ENCODE data around the gene CYTH1.
A peak's percentile ranks its signal among the peaks of the same experiment; 100 is the strongest.

CYTH1 gene

GRCh38 chr17:78718575-78719208, 63.4 kb downstream of the CYTH1 start:
- no peak for TF ChIP-seq CTCF (IDR thresholded peaks at IDR 0.05; ENCODE audit: low read depth, low read length)
- Histone ChIP-seq H3K9me3 (ENCODE audit: severe bottlenecking) (no peaks in the 10 kb centered on the region), H3K27ac (no peak overlapping the region), H3K4me3 (ENCODE audit: low read depth, low read length) (no peak overlapping the region), H3K27me3 (ENCODE audit: insufficient read depth, low read depth, severe bottlenecking) (no peaks in the 10 kb centered on the region), H3K36me3 (no peaks in the 10 kb centered on the region; the same call in 1 of the 2 replicates)
- no peak for DNase-seq

GRCh38 chr17:78717431-78717980, 64.6 kb downstream of the CYTH1 start:
- no peak for TF ChIP-seq CTCF (IDR thresholded peaks at IDR 0.05; ENCODE audit: low read depth, low read length)
- Histone ChIP-seq H3K27ac (peak overlapping the region; percentile 68), H3K27me3 (ENCODE audit: insufficient read depth, low read depth, severe bottlenecking) (no peaks in the 10 kb centered on the region), H3K9me3 (ENCODE audit: severe bottlenecking) (no peaks in the 10 kb centered on the region), H3K36me3 (no peaks in the 10 kb centered on the region; the same call in 1 of the 2 replicates), H3K4me3 (ENCODE audit: low read depth, low read length) (peak overlapping the region; percentile 31)
- peak; percentile 49 for DNase-seq

- Histone ChIP-seq H3K27ac (peak overlapping the region; percentile 68), H3K4me3 (ENCODE audit: low read depth, low read length) (peak overlapping the region; percentile 31)
- DNase-seq: peak; percentile 74
Measured at GRCh38 chr17:78716814-78717393, 65.2 kb downstream of the CYTH1 start.

GRCh38 chr17:78716292-78716691, 65.8 kb downstream of the CYTH1 start:
- peak overlapping the region; percentile 31 for H3K4me3 ChIP-seq (ENCODE audit: low read depth, low read length)
- H3K27me3 ChIP-seq (ENCODE audit: insufficient read depth, low read depth, severe bottlenecking): no peaks in the 10 kb centered on the region
- peak overlapping the region; percentile 68; the same call in 1 of the 2 replicates for H3K27ac ChIP-seq
- no peaks in the 10 kb centered on the region; the same call in 1 of the 2 replicates for H3K36me3 ChIP-seq
- no peak for TF ChIP-seq CTCF (IDR thresholded peaks at IDR 0.05; ENCODE audit: low read depth, low read length)
- H3K9me3 ChIP-seq (ENCODE audit: severe bottlenecking): no peaks in the 10 kb centered on the region
- no peak for DNase-seq

More at GRCh38 chr17:78716814-78717393, 65.2 kb downstream of the CYTH1 start:
- Histone ChIP-seq H3K27me3 (ENCODE audit: insufficient read depth, low read depth, severe bottlenecking) (no peaks in the 10 kb centered on the region), H3K9me3 (ENCODE audit: severe bottlenecking) (no peaks in the 10 kb centered on the region), H3K36me3 (no peaks in the 10 kb centered on the region; the same call in 1 of the 2 replicates)
- TF ChIP-seq CTCF (IDR thresholded peaks at IDR 0.05; ENCODE audit: low read depth, low read length): no peak

- no peak for TF ChIP-seq CTCF (IDR thresholded peaks at IDR 0.05; ENCODE audit: low read depth, low read length)
- no peaks in the 10 kb centered on the region for H3K9me3 ChIP-seq (ENCODE audit: severe bottlenecking)
- H3K4me3 ChIP-seq (ENCODE audit: low read depth, low read length): no peak overlapping the region
- no peak overlapping the region for H3K27ac ChIP-seq
- no peak for DNase-seq
- no peaks in the 10 kb centered on the region for H3K27me3 ChIP-seq (ENCODE audit: insufficient read depth, low read depth, severe bottlenecking)
- H3K36me3 ChIP-seq: no peaks in the 10 kb centered on the region; the same call in 1 of the 2 replicates
Measured at GRCh38 chr17:78715876-78716275, 66.2 kb downstream of the CYTH1 start.
